CD4-positive, alpha-beta memory T cell (primary cell): ENCODE measurements around the gene DUSP22. TPM values are rescaled to one million over a fixed set of nuclear protein-coding genes. Genes with fewer than 3 reads are reported as not detected.

Experiments
- CTCF ChIA-PET: fragments of 350-600 bp; sonication (Branson Sonifier 250); formaldehyde crosslinking; loops from one replicate; lab custom pipeline; 2021; ENCODE audit warnings: inconsistent platforms; ENCODE audit not compliant: partially characterized antibody; lab: Charles Lee
- POLR2A ChIA-PET: fragments of 350-600 bp; sonication (Branson Sonifier 250); formaldehyde crosslinking; loops from one replicate; lab custom pipeline; 2021; ENCODE audit not compliant: partially characterized antibody; lab: Charles Lee
- DNase-seq, 5 donors: peaks; one replicate each; pipeline versions ENCODE4 v3.0.0 to v3.0.0-alpha.2; 2020 to 2022; ENCODE audit warnings: mixed read lengths in 1 of 5
- H3K27ac ChIP-seq: one replicate; pipeline ENCODE4 v1.7.0; 2013; ENCODE audit warnings: low read depth, low read length
- H3K27me3 ChIP-seq: 2 replicates; pipeline ENCODE4 v1.7.0; 2013; ENCODE audit warnings: mild to moderate bottlenecking, low read length, moderate library complexity; ENCODE audit not compliant: insufficient read depth
- H3K36me3 ChIP-seq: 2 replicates; pipeline ENCODE4 v1.7.0; 2013; ENCODE audit warnings: mild to moderate bottlenecking, low read length, moderate library complexity; ENCODE audit not compliant: insufficient read depth
- H3K4me1 ChIP-seq: 2 replicates; pipeline ENCODE4 v1.7.0; 2013; ENCODE audit warnings: mild to moderate bottlenecking, low read length, moderate library complexity; ENCODE audit not compliant: insufficient read depth
- H3K4me3 ChIP-seq, 2 donors: one replicate each; pipeline ENCODE4 v1.7.0; 2013; ENCODE audit warnings: low read length in 2 of 2, mild to moderate bottlenecking in 1 of 2
- H3K9me3 ChIP-seq, 2 donors: one replicate each; pipeline ENCODE4 v1.7.0; 2013; ENCODE audit warnings: low read length in 2 of 2, control low read depth in 1 of 2; ENCODE audit not compliant: control insufficient read depth in 1 of 2
- H3K27ac Mint-ChIP-seq, 7 donors: one replicate each; pipeline ENCODE4 v1.8.0; 2020 to 2021; ENCODE audit warnings: mixed read lengths in 7 of 7, mild to moderate bottlenecking in 6 of 7, inconsistent platforms in 3 of 7, moderate library complexity in 3 of 7
- H3K27me3 Mint-ChIP-seq, 2 donors: one replicate each; pipeline ENCODE4 v1.8.0; 2020 to 2021; ENCODE audit warnings: mixed read lengths in 2 of 2
- H3K36me3 Mint-ChIP-seq, 2 donors: one replicate each; pipeline ENCODE4 v1.8.0; 2020 to 2021; ENCODE audit warnings: mixed read lengths in 2 of 2, inconsistent platforms in 1 of 2, mild to moderate bottlenecking in 1 of 2
- H3K4me1 Mint-ChIP-seq, 4 donors: one replicate each; pipeline ENCODE4 v1.8.0; 2020 to 2021; ENCODE audit warnings: mixed read lengths in 4 of 4, mild to moderate bottlenecking in 1 of 4
- H3K4me3 Mint-ChIP-seq, 8 donors: one replicate each; pipeline ENCODE4 v1.8.0; 2020 to 2021; ENCODE audit warnings: mixed read lengths in 8 of 8, mild to moderate bottlenecking in 7 of 8, moderate library complexity in 6 of 8, inconsistent platforms in 3 of 8
- H3K9me3 Mint-ChIP-seq, 8 donors: one replicate each; pipeline ENCODE4 v1.8.0; 2020 to 2021; ENCODE audit warnings: mixed read lengths in 8 of 8, mild to moderate bottlenecking in 5 of 8, inconsistent platforms in 3 of 8, moderate library complexity in 1 of 8
- intact Hi-C: fragments of 100-400 bp; cut with micrococcal nuclease; formaldehyde crosslinking; loops from one replicate; pipeline ENCODE4 v1.15.1; 2023
- polyA plus RNA-seq, 2 donors: library from polyadenylated mRNA; unstranded; fragments of 300-500 nt; fragmentation: Illumina TruSeq; gene quantifications; one replicate each; pipeline ENCODE4 v1.2.3, GENCODE V29; 2021
- total RNA-seq, 2 experiments: library from RNA; stranded (reverse); gene quantifications; one replicate each; pipeline ENCODE4 v1.2.3, GENCODE V29; 2021

DUSP22 gene
- total and polyA plus RNA-seq, 4 experiments from 2014 or later = 32.8 to 49.4 (median 38.9) TPM

DNA sequence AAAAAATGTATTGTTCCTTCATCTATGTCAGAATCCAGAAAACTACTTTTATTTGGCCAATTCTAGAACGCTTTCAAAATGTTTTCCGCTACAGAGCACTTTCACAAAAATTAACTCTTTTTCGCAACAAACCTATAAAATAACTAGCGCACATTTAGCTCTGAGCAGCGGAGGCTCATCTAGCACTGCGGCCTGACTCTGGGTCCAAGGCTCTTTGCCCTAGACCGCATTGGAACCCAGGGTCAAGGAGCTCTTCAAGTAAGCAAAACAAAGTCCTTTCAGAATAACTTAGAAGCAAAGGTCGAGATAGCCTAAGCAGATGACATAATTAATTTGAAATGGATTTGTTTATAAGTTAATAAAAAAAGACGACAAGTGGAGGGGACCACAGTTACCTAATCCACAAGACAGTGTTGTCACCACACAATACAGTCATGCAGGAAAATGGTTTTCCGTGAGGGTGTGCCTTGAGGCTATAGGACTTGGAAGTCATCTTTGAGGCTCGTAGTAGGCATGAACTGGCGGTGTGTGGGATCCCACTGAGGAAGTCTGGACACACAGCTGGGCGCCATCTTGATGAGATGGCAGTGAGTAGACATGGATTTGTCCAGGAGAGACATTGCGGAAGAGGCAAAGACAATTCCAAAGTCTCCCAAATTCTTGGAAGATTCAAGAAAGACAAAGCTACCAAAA lies 70.1 kb downstream of the DUSP22 start:
- peak overlapping the region in 1 of 7 donors; percentile 2 for H3K27ac Mint-ChIP-seq
- peaks cover 0 to 6% of the 10 kb centered on the region in 2 donors for H3K27me3 Mint-ChIP-seq
- H3K27ac ChIP-seq = no peak overlapping the region
- CTCF ChIA-PET = no interaction called here
- peaks cover 0 to 5% (median 0%) of the 10 kb centered on the region in 4 donors for H3K4me1 Mint-ChIP-seq
- peaks cover 0 to 39% (median 26%) of the 10 kb centered on the region in 8 donors for H3K9me3 Mint-ChIP-seq
- no peaks in the 10 kb centered on the region for H3K36me3 ChIP-seq
- no peak for DNase-seq
- H3K9me3 ChIP-seq = no peaks in the 10 kb centered on the region
- H3K4me3 Mint-ChIP-seq = no peak overlapping the region
- H3K36me3 Mint-ChIP-seq = peaks cover 0 to 1% of the 10 kb centered on the region in 2 donors
- intact Hi-C loops = no loop called here
- H3K4me3 ChIP-seq = no peak overlapping the region
- no peaks in the 10 kb centered on the region for H3K27me3 ChIP-seq
- H3K4me1 ChIP-seq = no peaks in the 10 kb centered on the region
- POLR2A ChIA-PET = no interaction called here

DNA sequence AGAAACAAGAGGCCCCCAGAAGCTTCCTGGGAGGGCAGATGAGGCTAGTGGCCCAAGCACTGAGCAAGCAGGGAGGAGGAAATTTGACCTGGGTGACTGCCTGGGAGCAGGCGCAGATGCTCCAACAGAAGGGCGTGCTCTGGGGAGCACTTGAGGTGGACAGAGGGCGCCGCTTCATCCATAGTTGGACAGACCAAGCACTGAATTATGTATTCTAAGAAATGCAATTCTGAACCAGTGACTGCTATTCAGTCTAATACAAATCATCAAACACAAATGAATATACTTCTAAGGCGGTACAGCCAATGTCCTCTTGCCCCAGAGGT lies 70.6 kb downstream of the DUSP22 start:
- Histone ChIP-seq H3K4me1 (no peaks in the 10 kb centered on the region), H3K4me3 (no peak overlapping the region), H3K27ac (no peak overlapping the region), H3K36me3 (no peaks in the 10 kb centered on the region), H3K27me3 (no peaks in the 10 kb centered on the region), H3K9me3 (no peaks in the 10 kb centered on the region)
- peaks cover 0 to 11% of the 10 kb centered on the region in 2 donors for H3K27me3 Mint-ChIP-seq
- no peak overlapping the region for H3K27ac Mint-ChIP-seq
- ChIA-PET POLR2A (no interaction called here), CTCF (no interaction called here)
- H3K4me1 Mint-ChIP-seq = peaks cover 0 to 5% (median 0%) of the 10 kb centered on the region in 4 donors
- H3K4me3 Mint-ChIP-seq = no peak overlapping the region
- H3K9me3 Mint-ChIP-seq = peaks cover 0 to 42% (median 27%) of the 10 kb centered on the region in 8 donors
- DNase-seq = no peak
- intact Hi-C loops = no loop called here
- peaks cover 0 to 1% of the 10 kb centered on the region in 2 donors for H3K36me3 Mint-ChIP-seq

DNA sequence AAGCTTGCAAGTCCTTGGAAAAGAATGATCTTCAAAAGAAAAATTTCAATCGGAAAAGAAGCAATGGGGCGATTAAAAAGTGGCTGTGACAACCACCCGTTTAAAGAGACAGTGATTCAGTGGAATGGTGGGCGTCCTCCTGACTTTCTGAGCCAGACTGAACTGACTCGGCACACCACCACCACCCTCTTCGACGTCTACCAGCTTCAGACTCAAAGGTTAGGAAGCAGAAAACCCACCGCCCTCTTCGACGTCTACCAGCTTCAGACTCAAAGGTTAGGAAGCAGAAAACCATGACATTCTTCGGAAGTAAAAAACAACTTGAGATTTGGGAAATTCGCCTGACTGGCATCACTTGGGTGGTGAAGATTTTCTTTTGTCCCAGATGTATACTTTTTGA lies 71.0 kb downstream of the DUSP22 start:
- no peak overlapping the region for H3K4me3 Mint-ChIP-seq

DNA sequence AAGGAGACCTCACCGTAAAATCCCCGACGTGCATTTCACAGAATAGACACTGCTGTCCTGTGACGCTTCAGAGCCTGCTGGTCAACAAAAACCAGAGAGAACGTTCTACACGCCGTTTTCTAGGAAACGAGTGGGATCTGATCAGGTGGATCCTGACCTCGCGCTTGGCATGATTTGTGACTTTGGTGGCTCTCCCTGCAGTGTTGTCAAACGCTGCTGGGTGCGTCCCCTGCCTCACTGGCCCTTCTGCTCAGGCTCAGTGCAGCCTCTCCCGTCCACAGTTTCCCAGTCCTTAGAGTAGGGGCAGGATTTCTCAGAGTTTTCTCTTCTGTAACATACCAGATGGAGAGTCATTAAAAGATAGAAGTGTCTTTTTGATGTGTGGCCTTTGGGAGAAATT lies 71.6 kb downstream of the DUSP22 start:
- H3K36me3 ChIP-seq = no peaks in the 10 kb centered on the region
- intact Hi-C loops = no loop called here
- POLR2A ChIA-PET = no interaction called here
- peaks cover 0 to 11% of the 10 kb centered on the region in 2 donors for H3K27me3 Mint-ChIP-seq
- H3K9me3 Mint-ChIP-seq = peaks cover 0 to 42% (median 27%) of the 10 kb centered on the region in 8 donors
- H3K27ac ChIP-seq = no peak overlapping the region
- no peaks in the 10 kb centered on the region for H3K27me3 ChIP-seq
- no peak overlapping the region for H3K4me3 ChIP-seq
- no peaks in the 10 kb centered on the region for H3K9me3 ChIP-seq
- no peak overlapping the region for H3K27ac Mint-ChIP-seq
- peaks cover 0 to 1% of the 10 kb centered on the region in 2 donors for H3K36me3 Mint-ChIP-seq
- no peaks in the 10 kb centered on the region for H3K4me1 ChIP-seq
- no peaks in the 10 kb centered on the region for H3K4me1 Mint-ChIP-seq
- H3K4me3 Mint-ChIP-seq = no peak overlapping the region
- DNase-seq = no peak
- CTCF ChIA-PET = no interaction called here

More for the DNA sequence above, 71.0 kb downstream of the DUSP22 start:
- Mint-ChIP-seq H3K4me1 (peaks cover 0 to 5% (median 0%) of the 10 kb centered on the region in 4 donors), H3K36me3 (peaks cover 0 to 1% of the 10 kb centered on the region in 2 donors), H3K9me3 (peaks cover 0 to 42% (median 27%) of the 10 kb centered on the region in 8 donors), H3K27me3 (peaks cover 0 to 11% of the 10 kb centered on the region in 2 donors), H3K27ac (no peak overlapping the region)
- Histone ChIP-seq H3K36me3 (no peaks in the 10 kb centered on the region), H3K27ac (no peak overlapping the region), H3K27me3 (no peaks in the 10 kb centered on the region), H3K4me1 (no peaks in the 10 kb centered on the region), H3K9me3 (no peaks in the 10 kb centered on the region), H3K4me3 (no peak overlapping the region)
- ChIA-PET CTCF (no interaction called here), POLR2A (no interaction called here)
- intact Hi-C loops = no loop called here
- DNase-seq = no peak

DNA sequence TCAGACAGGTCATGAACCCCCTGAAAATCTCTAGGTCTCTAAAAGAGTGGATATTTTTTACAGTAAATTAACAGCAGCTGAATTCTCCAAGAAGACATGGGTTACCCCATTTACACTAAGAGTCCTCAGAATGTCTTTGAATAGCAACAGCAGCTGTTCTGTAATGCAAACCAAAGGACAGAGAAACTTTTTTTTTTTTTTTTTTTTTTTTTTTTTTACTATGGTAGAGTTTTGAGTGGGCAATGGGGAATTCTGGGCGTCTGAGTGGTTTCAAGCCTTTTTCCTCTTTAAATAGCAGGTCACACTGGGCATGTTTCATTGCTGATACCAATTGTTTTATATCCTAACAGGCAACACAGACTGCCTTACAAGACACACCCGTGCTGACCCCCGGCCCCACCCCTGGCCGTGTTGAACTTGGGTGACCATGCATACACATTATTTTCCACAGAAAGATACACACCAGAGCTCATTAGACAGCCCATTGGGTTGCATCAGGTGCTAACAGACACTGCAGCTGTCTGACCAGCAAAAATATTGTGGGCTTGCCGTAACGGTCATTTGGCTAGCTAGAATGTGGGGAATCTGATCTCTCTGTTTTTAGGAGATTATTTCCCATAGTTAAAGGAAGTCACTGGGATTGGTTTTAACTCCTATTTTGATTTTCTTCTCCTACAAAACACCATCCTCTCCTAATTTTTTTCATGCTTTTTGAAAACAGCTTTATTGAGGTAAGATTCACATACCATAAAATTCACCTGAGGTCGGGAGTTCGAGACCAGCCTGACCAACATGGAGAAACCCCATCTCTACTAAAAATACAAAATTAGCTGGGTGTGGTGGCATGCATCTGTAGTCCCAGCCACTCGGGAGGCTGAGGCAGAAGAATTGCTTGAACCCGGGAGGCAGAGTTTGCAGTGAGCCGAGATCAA lies 72.6 kb downstream of the DUSP22 start:
- POLR2A ChIA-PET = interaction anchor here (0.7 kb wide), 1 partner anchor 38 kb away, joined by 4 read pairs; no protein-coding TSS in a partner anchor
- no peak for DNase-seq
- CTCF ChIA-PET = no interaction called here

DNA sequence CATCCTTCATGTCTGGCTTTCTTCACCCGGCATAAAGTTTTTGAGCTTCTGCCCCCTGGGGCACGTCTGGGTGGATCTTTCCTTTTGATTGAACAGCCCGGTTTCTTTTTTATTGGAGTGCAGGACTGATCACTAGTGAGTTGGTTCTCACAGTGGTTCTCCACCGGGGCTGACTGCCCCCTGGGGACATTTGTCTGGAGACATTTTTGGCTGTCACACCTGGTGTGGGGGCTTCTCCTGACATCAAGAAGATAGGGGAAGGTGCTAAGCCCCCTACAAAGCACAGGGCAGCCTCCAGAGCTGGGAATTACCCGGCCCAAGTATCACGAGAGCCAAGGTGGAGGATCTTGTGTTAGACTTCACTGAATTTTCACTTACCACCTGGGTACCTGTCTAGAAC lies 73.5 kb downstream of the DUSP22 start:
- H3K4me3 ChIP-seq = no peak overlapping the region
- H3K36me3 ChIP-seq = no peaks in the 10 kb centered on the region
- CTCF ChIA-PET = no interaction called here
- no peak overlapping the region for H3K27ac ChIP-seq
- no peaks in the 10 kb centered on the region for H3K4me1 ChIP-seq
- no peaks in the 10 kb centered on the region for H3K27me3 ChIP-seq
- H3K9me3 Mint-ChIP-seq = peaks cover 0 to 44% (median 28%) of the 10 kb centered on the region in 8 donors
- POLR2A ChIA-PET = no interaction called here
- no peak overlapping the region for H3K4me3 Mint-ChIP-seq
- H3K27me3 Mint-ChIP-seq = peaks cover 0 to 13% of the 10 kb centered on the region in 2 donors
- no peak for DNase-seq
- intact Hi-C loops = no loop called here
- H3K9me3 ChIP-seq = no peaks in the 10 kb centered on the region
- H3K27ac Mint-ChIP-seq = no peak overlapping the region
- peaks cover 0 to under 1% of the 10 kb centered on the region in 2 donors for H3K36me3 Mint-ChIP-seq
- no peaks in the 10 kb centered on the region for H3K4me1 Mint-ChIP-seq

More for the DNA sequence above, 72.6 kb downstream of the DUSP22 start:
- H3K27ac ChIP-seq = no peak overlapping the region
- Mint-ChIP-seq H3K4me3 (no peak overlapping the region), H3K27me3 (peaks cover 0 to 12% of the 10 kb centered on the region in 2 donors), H3K4me1 (no peaks in the 10 kb centered on the region), H3K36me3 (peaks cover 0 to 1% of the 10 kb centered on the region in 2 donors), H3K9me3 (peaks cover 0 to 42% (median 27%) of the 10 kb centered on the region in 8 donors), H3K27ac (no peak overlapping the region)
- no peaks in the 10 kb centered on the region for H3K9me3 ChIP-seq
- no peaks in the 10 kb centered on the region for H3K4me1 ChIP-seq
- intact Hi-C loops = no loop called here
- H3K4me3 ChIP-seq = no peak overlapping the region
- H3K36me3 ChIP-seq = no peaks in the 10 kb centered on the region
- H3K27me3 ChIP-seq = no peaks in the 10 kb centered on the region
